GM18505 (cell line): Measurements from ENCODE around the gene ZMYND8.

Experiments used
- ATAC-seq: cut with Tn5 transposase; IDR thresholded peaks from one replicate; pipeline ENCODE4 v1.9.1; 2021; ENCODE audit not compliant: unreplicated experiment
- POLR2A ChIP-seq: IDR thresholded peaks from 4 replicates; pipeline ENCODE4 v1.6.1; 2011; ENCODE audit warnings: borderline replicate concordance; ENCODE audit not compliant: insufficient read depth, insufficient read length; ENCODE audit errors: extremely low read depth

ZMYND8 gene

GRCh38 chr20:47325242-47325641 is 31.3 kb downstream of the ZMYND8 start:
- TF ChIP-seq POLR2A, result no peak
- no peak for ATAC-seq

DNA sequence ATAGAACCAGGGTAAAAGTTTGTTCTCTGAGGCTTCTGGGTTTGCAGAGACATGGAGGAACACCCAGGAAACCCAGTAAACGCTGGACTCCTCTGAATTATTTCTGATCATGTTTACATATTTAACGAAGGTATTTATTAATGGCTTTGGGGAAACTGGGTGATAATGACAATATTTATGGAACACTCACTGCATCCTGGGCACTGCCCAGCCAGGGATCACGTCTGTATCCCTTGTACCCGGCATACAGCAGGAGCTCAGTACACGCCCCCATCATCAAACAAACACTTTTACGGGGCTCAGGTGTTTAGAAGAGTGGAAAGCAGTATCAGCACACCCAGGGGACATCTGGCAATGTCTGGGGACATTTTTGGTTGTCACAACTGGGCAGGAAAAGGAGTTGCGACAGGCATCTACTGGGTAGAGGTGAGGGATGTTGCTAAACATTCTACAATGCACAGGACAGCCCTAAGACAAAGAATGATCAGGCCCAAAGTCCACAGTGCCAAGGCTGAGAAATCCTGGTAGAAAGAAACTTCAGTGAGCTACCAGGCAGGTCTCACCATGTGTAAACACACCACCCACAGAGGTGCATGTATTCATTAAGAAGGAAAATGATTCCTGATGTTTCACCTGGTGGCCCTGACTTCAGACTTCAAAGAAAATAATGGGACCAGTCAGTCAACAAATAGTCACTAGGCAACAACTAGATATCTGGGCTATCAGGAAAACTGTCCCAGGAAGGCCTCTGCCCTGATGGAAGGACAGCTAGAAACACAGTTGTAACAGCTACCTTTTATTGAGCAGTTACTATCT is 35.3 kb downstream of the ZMYND8 start:
- ATAC-seq, result no peak
- TF ChIP-seq POLR2A, result no peak

DNA sequence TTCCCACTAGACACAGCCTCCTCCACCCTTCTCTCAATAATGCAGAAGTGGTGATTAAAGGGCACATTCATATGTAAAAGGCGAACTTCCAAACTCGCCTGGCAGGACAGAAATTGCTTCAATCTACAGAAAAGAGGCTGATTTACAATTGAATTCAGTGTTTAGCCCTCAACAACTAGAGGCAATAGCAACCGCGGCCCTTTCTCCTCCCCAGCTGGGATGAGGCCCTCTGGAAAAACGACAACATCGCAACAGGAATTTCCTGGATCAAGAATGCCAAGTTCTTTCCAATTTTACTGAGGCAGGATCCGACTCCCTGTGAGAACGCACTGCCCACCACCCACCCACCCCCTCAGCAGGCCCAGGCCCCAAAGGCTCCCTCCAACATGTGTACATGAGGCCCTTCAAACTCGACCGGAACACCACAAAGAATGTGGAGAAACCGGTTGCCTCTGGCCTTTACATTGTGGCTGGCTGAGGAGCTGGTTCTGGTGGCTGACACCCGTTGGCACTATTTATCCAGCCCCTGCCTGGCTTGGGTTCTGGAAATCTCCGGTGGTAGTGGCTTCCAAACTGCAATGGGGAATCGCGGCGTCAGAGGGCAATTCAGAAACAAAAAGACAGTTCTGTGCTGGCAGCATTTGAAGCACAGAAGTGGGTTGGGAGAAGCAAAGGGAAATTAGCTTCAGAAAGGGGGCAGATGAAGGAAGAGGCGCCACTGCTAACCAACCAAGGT is 36.8 kb downstream of the ZMYND8 start:
- no peak for TF ChIP-seq POLR2A
- ATAC-seq, result no peak

DNA sequence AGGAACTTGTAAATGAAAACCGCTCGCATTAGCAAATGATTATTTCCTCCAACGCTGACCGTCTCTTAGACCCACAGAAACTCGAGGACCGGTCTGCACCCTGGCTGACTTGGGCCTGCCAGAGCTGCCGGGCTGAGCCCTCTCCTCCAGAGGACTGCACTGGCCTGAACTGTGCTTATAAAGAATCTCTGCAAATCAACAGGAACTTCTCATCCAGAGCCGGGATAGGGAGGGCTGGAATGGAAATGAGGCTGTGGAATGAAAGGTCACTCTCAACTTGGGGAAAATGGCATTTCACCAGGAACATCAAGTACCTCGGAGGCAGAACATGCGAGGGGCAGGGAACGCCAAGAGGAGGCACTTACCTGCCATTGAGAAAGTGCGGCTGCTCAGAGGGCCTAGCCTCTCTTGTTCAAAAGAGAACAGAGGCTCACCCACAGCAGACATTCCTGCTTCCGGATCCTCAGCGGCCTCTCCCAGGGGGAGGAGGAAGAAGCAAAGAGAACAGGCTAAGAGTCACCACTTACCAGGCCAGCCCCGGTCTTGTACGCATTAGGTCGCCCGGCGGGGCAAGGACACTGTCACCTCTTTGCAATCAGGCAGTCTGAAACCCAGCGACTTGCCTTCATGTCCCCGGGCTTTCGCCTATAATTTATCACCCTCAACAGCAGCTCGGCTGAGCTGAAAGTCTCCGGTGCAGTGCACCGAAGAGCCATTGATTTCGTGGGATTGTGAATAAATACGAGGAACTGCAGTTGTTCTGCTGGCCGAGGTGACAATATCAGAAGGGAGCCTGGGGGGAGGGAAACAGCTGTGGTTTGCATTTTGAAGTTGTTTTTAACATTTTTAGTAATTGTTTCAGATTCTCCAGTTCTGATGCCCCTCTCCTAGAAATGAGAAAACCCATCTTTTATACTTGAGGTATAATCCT is 37.6 kb downstream of the ZMYND8 start:
- peak; percentile 14 for TF ChIP-seq POLR2A

GRCh38 chr20:47318027-47318585 is 38.4 kb downstream of the ZMYND8 start:
- TF ChIP-seq POLR2A, result no peak
- ATAC-seq, result no peak

More for the DNA sequence above, 37.6 kb downstream of the ZMYND8 start:
- ATAC-seq, result no peak

GRCh38 chr20:47317127-47317895 is 39.2 kb downstream of the ZMYND8 start:
- no peak for TF ChIP-seq POLR2A
- ATAC-seq, result no peak

DNA sequence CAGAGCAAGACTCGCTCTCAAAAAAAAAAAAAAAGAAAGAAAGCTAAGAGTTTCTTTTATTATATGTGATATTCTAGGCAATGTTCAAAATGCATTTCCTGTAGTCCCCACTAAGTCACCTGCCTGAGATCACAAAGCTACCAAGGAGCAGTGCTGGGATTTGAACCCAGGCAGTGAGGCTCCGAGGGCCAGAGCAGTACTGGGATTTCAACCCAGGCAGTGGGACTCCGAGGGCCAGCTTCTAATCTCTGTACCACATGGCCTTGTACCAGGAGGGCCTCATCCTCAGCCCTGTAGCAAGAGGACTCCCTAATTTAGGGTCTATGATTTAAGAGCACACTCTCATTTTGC is 39.7 kb downstream of the ZMYND8 start:
- TF ChIP-seq POLR2A, result no peak

DNA sequence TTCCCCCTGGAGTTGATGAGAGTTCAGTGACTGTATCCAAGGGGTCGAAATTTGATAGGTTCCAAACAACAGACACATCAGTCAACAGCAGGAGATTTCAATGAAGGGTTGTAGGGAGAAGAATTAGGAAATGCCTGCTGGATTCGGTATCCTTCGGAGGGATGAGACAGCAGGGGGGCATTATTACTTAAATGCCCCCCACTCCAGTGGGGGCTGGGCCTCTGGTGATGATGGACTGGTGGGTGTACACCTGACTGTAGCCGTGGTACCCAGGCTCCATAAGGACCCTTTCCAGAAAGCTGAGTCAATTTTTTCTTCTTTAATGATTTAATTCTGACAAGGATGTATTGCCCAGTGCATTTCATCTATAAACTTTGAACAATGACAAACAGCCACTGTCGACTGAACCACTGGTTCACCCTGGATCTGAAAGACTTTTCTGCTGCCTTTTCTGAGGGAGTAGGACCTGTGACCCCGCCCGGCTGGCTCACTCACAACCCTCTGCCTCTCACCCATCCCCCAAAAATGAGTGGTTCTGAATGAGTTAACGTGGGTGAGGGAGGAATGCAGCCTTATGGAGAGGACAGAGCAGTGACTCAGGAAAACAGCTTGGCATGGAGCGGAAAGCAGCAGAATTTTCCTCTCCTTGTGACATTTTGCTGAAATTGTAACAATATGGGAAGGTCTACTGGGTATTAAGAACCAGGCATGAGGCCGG is 41.0 kb downstream of the ZMYND8 start:
- TF ChIP-seq POLR2A, result no peak
- ATAC-seq, result no peak

More for the DNA sequence above, 39.7 kb downstream of the ZMYND8 start:
- ATAC-seq, result no peak

DNA sequence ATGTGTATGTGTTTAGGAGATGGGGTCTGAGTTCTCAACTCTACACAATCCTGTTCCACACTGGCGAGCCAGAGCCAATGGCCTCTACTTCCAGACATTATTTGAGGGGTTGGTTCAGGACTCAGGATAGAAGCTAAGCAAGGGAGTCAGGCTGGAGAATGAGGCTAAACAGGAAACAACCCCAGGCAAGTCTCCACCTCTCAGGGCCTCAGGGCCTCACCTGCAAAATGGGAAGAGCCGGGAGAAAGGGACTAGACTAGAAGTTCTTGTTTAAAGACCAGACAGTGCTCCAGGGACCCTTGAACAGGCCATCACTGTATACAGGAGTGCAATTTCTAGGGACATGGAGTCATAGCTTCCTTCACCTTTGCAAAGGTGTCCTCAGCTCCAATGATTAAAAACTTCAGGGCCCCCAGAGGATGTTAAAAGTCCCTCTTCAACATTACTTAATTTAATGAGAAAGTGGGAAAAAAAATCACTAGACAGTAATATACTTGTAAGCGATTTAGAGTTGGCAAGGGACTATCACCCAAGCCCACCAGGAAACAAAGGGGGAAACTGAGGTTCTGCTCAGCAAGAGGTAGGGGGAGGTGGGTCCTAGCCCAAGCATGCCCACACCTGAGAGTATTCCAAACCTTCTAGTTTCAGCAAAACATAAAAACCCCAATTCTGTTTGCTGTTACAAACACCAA is 41.7 kb downstream of the ZMYND8 start:
- TF ChIP-seq POLR2A, result no peak
- no peak for ATAC-seq

DNA sequence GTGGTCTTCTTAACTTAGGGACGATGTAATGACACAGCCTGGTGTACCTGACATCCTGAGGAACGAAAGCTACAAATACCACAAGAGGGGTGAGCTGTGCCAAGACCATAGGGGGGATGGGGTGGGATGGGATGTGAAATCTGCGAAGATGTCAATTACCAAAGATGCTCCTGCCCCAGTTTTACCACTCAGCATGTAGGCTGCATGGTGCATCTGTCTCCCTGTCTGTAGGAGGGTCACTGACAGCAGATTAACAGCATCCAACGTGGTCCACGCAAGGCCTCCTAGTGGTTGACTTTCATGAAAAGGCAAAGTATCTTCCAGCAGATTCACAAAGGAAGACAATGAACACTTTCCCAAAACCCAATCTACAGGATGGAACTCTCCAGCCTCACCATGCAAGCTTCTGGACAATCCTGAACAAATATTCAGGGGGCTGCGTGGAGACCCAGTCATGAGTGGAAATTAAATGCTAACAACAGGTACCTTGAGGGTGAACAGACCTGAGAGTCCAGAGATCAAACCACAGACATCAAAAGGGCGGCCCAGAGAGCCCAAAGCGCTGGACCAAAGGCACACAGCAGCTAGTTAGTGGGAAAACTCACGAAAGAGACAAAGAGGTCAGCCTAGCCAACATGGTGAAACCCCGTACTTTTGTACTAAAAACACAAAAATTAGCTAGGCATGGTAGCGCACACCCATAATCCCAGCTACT is 44.4 kb downstream of the ZMYND8 start:
- TF ChIP-seq POLR2A, result no peak
- no peak for ATAC-seq

DNA sequence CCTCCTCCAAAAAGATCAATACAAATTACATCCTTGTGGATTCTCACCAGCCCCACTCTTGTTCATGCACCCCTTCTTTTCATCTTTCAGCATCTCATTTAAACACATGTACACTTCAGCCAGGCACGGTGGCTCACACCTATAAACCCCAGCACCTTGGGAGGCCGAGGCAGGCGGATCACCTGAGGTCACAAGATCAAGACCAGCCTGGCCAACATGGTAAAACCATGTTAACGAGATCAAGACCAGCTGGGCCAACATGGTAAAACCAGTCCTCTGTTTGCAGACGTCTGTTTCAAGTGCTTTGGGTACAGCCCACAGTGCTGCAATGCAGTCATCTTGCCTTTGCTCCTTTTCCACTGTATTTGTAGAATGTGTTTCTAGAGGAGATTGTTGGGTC is 45.3 kb downstream of the ZMYND8 start:
- no peak for ATAC-seq
- no peak for TF ChIP-seq POLR2A
